Measurements from ENCODE around the gene SLC25A44. TPM values are rescaled to one million over a fixed set of nuclear protein-coding genes. Genes with fewer than 3 reads are reported as not detected.

SLC25A44 gene
- total RNA-seq, 4 donors from 2014 or later, result 9.6 to 19.9 (median 18.9) TPM

Small RNA genes within 50 kb of the gene (small RNA-seq; reads per million reads assigned to genes)
- 0 reads per million in 4 donors for gene RF00568

Other genes starting within 250 kb of the SLC25A44 start
- 100 to 1,000 TPM; 107 to 244 (median 169) TPM for gene ARHGEF2, start 215.6 kb upstream of the SLC25A44 start, total RNA-seq
- gene SSR2, start 173.2 kb upstream of the SLC25A44 start, total RNA-seq, result 100 to 1,000 TPM in 2 of 4 donors, 10 to 100 TPM in 2; 51.2 to 275 (median 168) TPM
- gene UBQLN4, start 140.3 kb upstream of the SLC25A44 start, total RNA-seq, result 10 to 100 TPM in 3 of 4 donors, 1 to 10 TPM in 1; 7.9 to 21.3 (median 16.1) TPM
- gene LAMTOR2, start 139.3 kb upstream of the SLC25A44 start, total RNA-seq, result 10 to 100 TPM; 20.9 to 70.9 (median 47.5) TPM
- gene RAB25, start 132.9 kb upstream of the SLC25A44 start, total RNA-seq, result 100 to 1,000 TPM; 140 to 213 (median 174) TPM
- under 1 TPM in 3 of 4 donors, not detected in 1; 0.14 to 0.60 (median 0.48) TPM for gene MEX3A, start 111.6 kb upstream of the SLC25A44 start, total RNA-seq
- gene LMNA, start 79.4 kb upstream of the SLC25A44 start, total RNA-seq, result 100 to 1,000 TPM; 300 to 999 (median 324) TPM
- gene SEMA4A, start 40.5 kb upstream of the SLC25A44 start, total RNA-seq, result 1 to 10 TPM in 3 of 4 donors, not detected in 1; 2.6 to 6.0 (median 4.8) TPM
- 10 to 100 TPM; 29.9 to 67.3 (median 52.3) TPM for gene PMF1, start 18.9 kb downstream of the SLC25A44 start, total RNA-seq
- 1 to 10 TPM in 2 of 4 donors, not detected in 2; 1.6 to 2.1 TPM for gene BGLAP, start 48.1 kb downstream of the SLC25A44 start, total RNA-seq
- gene PAQR6, start 54.0 kb downstream of the SLC25A44 start, total RNA-seq, result 1 to 10 TPM in 2 of 4 donors, not detected in 2; 1.7 to 3.1 TPM
- 100 to 1,000 TPM in 2 of 4 donors, 10 to 100 TPM in 2; 72.1 to 134 (median 102) TPM for gene SMG5, start 88.7 kb downstream of the SLC25A44 start, total RNA-seq
- gene TMEM79, start 90.2 kb downstream of the SLC25A44 start, total RNA-seq, result 10 to 100 TPM in 1 of 4 donors, 1 to 10 TPM in 3; 2.0 to 13.1 (median 3.9) TPM
- gene GLMP, start 101.6 kb downstream of the SLC25A44 start, total RNA-seq, result 10 to 100 TPM in 3 of 4 donors, 1 to 10 TPM in 1; 4.0 to 65.9 (median 38.2) TPM
- not detected for gene VHLL, start 105.2 kb downstream of the SLC25A44 start, total RNA-seq
- 100 to 1,000 TPM in 2 of 4 donors, 10 to 100 TPM in 2; 55.1 to 145 (median 90.7) TPM for gene CCT3, start 144.2 kb downstream of the SLC25A44 start, total RNA-seq
- gene TSACC, start 144.4 kb downstream of the SLC25A44 start, total RNA-seq, result not detected
- not detected for gene RHBG, start 175.1 kb downstream of the SLC25A44 start, total RNA-seq